SK-N-SH (cell line): ENCODE results near the gene ADAMTS19. TPM values are rescaled to one million over a fixed set of nuclear protein-coding genes. Genes with fewer than 3 reads are reported as not detected.

Source experiments
- CTCF ChIA-PET: fragments of 300-600, 350-600 bp; formaldehyde crosslinking; extraction: SDS; loops from one replicate; lab custom pipeline; 2021; lab: Yijun Ruan, JAX
- POLR2A ChIA-PET: fragments of 350-600 bp; sonication (Branson Sonifier 250); formaldehyde crosslinking; extraction: SDS; loops from one replicate; lab custom pipeline; 2020; ENCODE audit warnings: antibody characterized with exemption, inconsistent platforms; lab: Yijun Ruan, JAX
- DNase-seq: peaks from one replicate; pipeline ENCODE4 v3.0.0; 2012
- H2AFZ ChIP-seq: fragments of 200-600 bp; sonication (generic); 2 replicates; pipeline ENCODE4 v1.8.1; 2016; ENCODE audit warnings: antibody characterized with exemption, mild to moderate bottlenecking, low read depth
- H3F3A ChIP-seq: fragments of 200-600 bp; sonication (generic); replicated peaks from 2 replicates; pipeline ENCODE3; 2016; ENCODE audit warnings: antibody characterized with exemption, mild to moderate bottlenecking; ENCODE audit not compliant: insufficient read depth
- H3K27ac ChIP-seq, 2 experiments: fragments of 200-500 bp in 1 of 2; fragments of 200-600 bp in 1 of 2; sonication (Bioruptor generic) in 1 of 2; sonication (generic), shearing (Covaris generic) in 1 of 2; 2 replicates each; pipeline versions ENCODE4 v1.5.1 to v1.6.1; 2014 to 2016; ENCODE audit warnings: low read depth in 2 of 2, inconsistent platforms in 1 of 2, low read length in 1 of 2, mild to moderate bottlenecking in 1 of 2, mixed read lengths in 1 of 2
- H3K27me3 ChIP-seq: fragments of 200-600 bp; sonication (generic), shearing (Covaris generic); 2 replicates; pipeline ENCODE4 v1.6.1; 2016; ENCODE audit warnings: mixed run types; ENCODE audit not compliant: insufficient read depth
- H3K36me3 ChIP-seq, 2 experiments: fragments of 200-500 bp in 1 of 2; fragments of 200-600 bp in 1 of 2; sonication (Bioruptor generic) in 1 of 2; sonication (generic) in 1 of 2; replicated peaks in 1 of 2; 2 replicates each; pipeline versions ENCODE3 to v1.5.1; 2014 to 2016; ENCODE audit warnings: low read length in 1 of 2, mild to moderate bottlenecking in 1 of 2; ENCODE audit not compliant: insufficient read depth in 2 of 2, control insufficient read depth in 1 of 2
- H3K4me1 ChIP-seq, 2 experiments: fragments of 200-500 bp in 1 of 2; fragments of 200-600 bp in 1 of 2; sonication (Bioruptor generic) in 1 of 2; sonication (generic), shearing (Covaris generic) in 1 of 2; 2 replicates each; pipeline versions ENCODE4 v1.5.1 to v1.6.1; 2014 to 2016; ENCODE audit warnings: low read depth in 1 of 2, low read length in 1 of 2, mixed run types in 1 of 2; ENCODE audit not compliant: insufficient read depth in 2 of 2, control insufficient read depth in 1 of 2
- H3K4me2 ChIP-seq: fragments of 200-600 bp; sonication (generic), shearing (Covaris generic); 2 replicates; pipeline ENCODE4 v1.6.1; 2017; ENCODE audit warnings: mixed run types
- H3K4me3 ChIP-seq, 2 experiments: fragments of 200-500 bp in 1 of 2; fragments of 200-600 bp in 1 of 2; sonication (Bioruptor generic) in 1 of 2; sonication (generic), shearing (Covaris generic) in 1 of 2; 2 replicates each; pipeline versions ENCODE4 v1.5.1 to v1.8.1; 2014 to 2016; ENCODE audit warnings: low read depth in 2 of 2, inconsistent platforms in 1 of 2, low read length in 1 of 2, mild to moderate bottlenecking in 1 of 2, mixed read lengths in 1 of 2, moderate library complexity in 1 of 2
- H3K79me2 ChIP-seq: fragments of 200-600 bp; sonication (generic); 2 replicates; pipeline ENCODE4 v1.8.1; 2017; ENCODE audit warnings: mild to moderate bottlenecking; ENCODE audit not compliant: insufficient read depth
- H3K9ac ChIP-seq: fragments of 200-600 bp; sonication (generic); 2 replicates; pipeline ENCODE4 v1.6.1; 2017; ENCODE audit warnings: mixed run types
- H3K9me2 ChIP-seq: fragments of 200-600 bp; sonication (generic); 2 replicates; pipeline ENCODE4 v1.6.1; 2017; ENCODE audit warnings: mixed run types
- H3K9me3 ChIP-seq: fragments of 200-600 bp; sonication (generic); 2 replicates; pipeline ENCODE4 v1.6.1; 2017; ENCODE audit warnings: mixed run types, mild to moderate bottlenecking, moderate library complexity
- H4K20me1 ChIP-seq: fragments of 200-600 bp; sonication (generic); 2 replicates; pipeline ENCODE4 v1.6.1; 2017; ENCODE audit warnings: mild to moderate bottlenecking, mixed run types; ENCODE audit not compliant: insufficient read depth
- CHD2 ChIP-seq: fragments of 150-350 bp; IDR thresholded peaks from 2 replicates; pipeline ENCODE4 v1.6.1; 2018; ENCODE audit warnings: low read length; ENCODE audit not compliant: partially characterized antibody
- EP300 ChIP-seq, 2 experiments: IDR thresholded peaks; 2 replicates each; pipeline versions ENCODE4 v1.4.0 to v1.6.1; 2012; ENCODE audit warnings: borderline replicate concordance in 1 of 2, low read depth in 1 of 2, low read length in 1 of 2
- FOXJ3 ChIP-seq: sonication (generic); formaldehyde crosslinking; IDR thresholded peaks from 2 replicates; pipeline ENCODE4 v1.5.1; 2020; ENCODE audit warnings: mild to moderate bottlenecking, missing genetic modification reagents
- FOXM1 ChIP-seq: IDR thresholded peaks from 2 replicates; pipeline ENCODE4 v1.4.0; 2012; ENCODE audit warnings: low read depth, mild to moderate bottlenecking
- GABPA ChIP-seq: IDR thresholded peaks from 2 replicates; pipeline ENCODE4 v1.4.0; 2012; ENCODE audit warnings: low read depth, mild to moderate bottlenecking
- IRF3 ChIP-seq: fragments of 150-350 bp; IDR thresholded peaks from 2 replicates; pipeline ENCODE4 v1.6.1; 2016; ENCODE audit warnings: mild to moderate bottlenecking, low read depth, low read length
- JUND ChIP-seq: IDR thresholded peaks from 2 replicates; pipeline ENCODE4 v1.4.0; 2012
- MXI1 ChIP-seq: IDR thresholded peaks from 2 replicates; pipeline ENCODE4 v1.6.1; 2012; ENCODE audit warnings: mild to moderate bottlenecking, low read depth, low read length, improper control_type of control experiment
- NFIC ChIP-seq: IDR thresholded peaks from 2 replicates; pipeline ENCODE4 v1.4.0; 2012; ENCODE audit warnings: borderline replicate concordance
- RFX5 ChIP-seq: IDR thresholded peaks from 2 replicates; pipeline ENCODE4 v1.6.1; 2012; ENCODE audit warnings: mild to moderate bottlenecking, improper control_type of control experiment, low read length
- RXRA ChIP-seq: IDR thresholded peaks from 2 replicates; pipeline ENCODE4 v1.4.0; 2012; ENCODE audit warnings: low read depth, mild to moderate bottlenecking, borderline replicate concordance
- SIN3A ChIP-seq: IDR thresholded peaks from 2 replicates; pipeline ENCODE4 v1.6.1; 2012; ENCODE audit warnings: low read depth, mild to moderate bottlenecking, low read length, moderate library complexity, borderline replicate concordance
- TAF1 ChIP-seq: IDR thresholded peaks from 2 replicates; pipeline ENCODE4 v1.6.1; 2012; ENCODE audit warnings: low read depth, mild to moderate bottlenecking, low read length, moderate library complexity, borderline replicate concordance
- TCF12 ChIP-seq: IDR thresholded peaks from 2 replicates; pipeline ENCODE4 v1.4.0; 2012
- TEAD4 ChIP-seq: IDR thresholded peaks from 2 replicates; pipeline ENCODE4 v1.4.0; 2012; ENCODE audit warnings: mild to moderate bottlenecking, borderline replicate concordance; ENCODE audit not compliant: insufficient read depth
- USF1 ChIP-seq: IDR thresholded peaks from 2 replicates; pipeline ENCODE4 v1.4.0; 2012; ENCODE audit warnings: low read depth, borderline replicate concordance
- USF2 ChIP-seq: fragments of 150-350 bp; IDR thresholded peaks from 2 replicates; pipeline ENCODE4 v1.6.1; 2017; ENCODE audit warnings: antibody characterized with exemption, low read length, low read depth, borderline replicate concordance
- ZBTB33 ChIP-seq: IDR thresholded peaks from 2 replicates; pipeline ENCODE4 v1.4.0; 2012; ENCODE audit warnings: low read depth, borderline replicate concordance
- WGBS: methylation state at CpG from one replicate; pipeline ENCODE4 v1.1.6; 2017; ENCODE audit warnings: low lambda C conversion rate; 5-methylcytosine and 5-hydroxymethylcytosine counted together
- polyA plus RNA-seq, 3 experiments: library from polyadenylated mRNA; depleted of rRNA; stranded (reverse); fragments of >200 nt; gene quantifications; 2 replicates each; pipeline ENCODE4 v1.2.3, GENCODE V29; 2012
- TF ChIP-seq, protein P1 (sequence below): IDR thresholded peaks from 2 replicates; pipeline ENCODE4; 2012
- TF ChIP-seq, protein P2 (sequence below): IDR thresholded peaks from 2 replicates; pipeline ENCODE4 v1.4.0; 2012; ENCODE audit warnings: low read depth

ADAMTS19 gene
- polyA plus RNA-seq, 1 of the 3 experiments (the other 2 are of a cell fraction), result 0.10 TPM

GRCh38 chr5:129499208-129499852 lies 39.2 kb downstream of the ADAMTS19 start:
- no peaks in the 10 kb centered on the region for H3K9me2 ChIP-seq
- TF ChIP-seq JUND, result no peak
- no peak for TF ChIP-seq TCF12
- TF ChIP-seq USF2, result no peak
- TF ChIP-seq, protein P1, sequence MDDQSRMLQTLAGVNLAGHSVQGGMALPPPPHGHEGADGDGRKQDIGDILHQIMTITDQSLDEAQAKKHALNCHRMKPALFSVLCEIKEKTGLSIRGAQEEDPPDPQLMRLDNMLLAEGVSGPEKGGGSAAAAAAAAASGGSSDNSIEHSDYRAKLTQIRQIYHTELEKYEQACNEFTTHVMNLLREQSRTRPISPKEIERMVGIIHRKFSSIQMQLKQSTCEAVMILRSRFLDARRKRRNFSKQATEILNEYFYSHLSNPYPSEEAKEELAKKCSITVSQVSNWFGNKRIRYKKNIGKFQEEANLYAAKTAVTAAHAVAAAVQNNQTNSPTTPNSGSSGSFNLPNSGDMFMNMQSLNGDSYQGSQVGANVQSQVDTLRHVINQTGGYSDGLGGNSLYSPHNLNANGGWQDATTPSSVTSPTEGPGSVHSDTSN, result no peak
- no peak for TF ChIP-seq FOXM1
- no peak for TF ChIP-seq ZBTB33
- TF ChIP-seq FOXJ3 (CRISPR knock-in tag), result no peak
- no peak for TF ChIP-seq TAF1
- no peak for TF ChIP-seq EP300 (IDR thresholded peaks at IDR 0.05; ENCODE audit: borderline replicate concordance in 1 of 2, low read depth in 1 of 2, low read length in 1 of 2)
- TF ChIP-seq, all 33 proteins: peak for 0
- H3K79me2 ChIP-seq, result no peaks in the 10 kb centered on the region
- H3K9me3 ChIP-seq, result no peaks in the 10 kb centered on the region
- H3K4me2 ChIP-seq, result no peak overlapping the region
- H3K4me1 ChIP-seq, result no peaks in the 10 kb centered on the region
- H2AFZ ChIP-seq, result no peak overlapping the region
- DNase-seq, result no peak
- no peaks in the 10 kb centered on the region for H3F3A ChIP-seq
- H4K20me1 ChIP-seq, result no peaks in the 10 kb centered on the region
- no peaks in the 10 kb centered on the region for H3K36me3 ChIP-seq
- H3K9ac ChIP-seq, result no peak overlapping the region
- ChIA-PET POLR2A (no interaction called here), CTCF (no interaction called here)
- H3K27ac ChIP-seq, result no peak overlapping the region
- no peaks in the 10 kb centered on the region for H3K27me3 ChIP-seq
- no peak overlapping the region for H3K4me3 ChIP-seq

GRCh38 chr5:129500101-129500500 lies 40.0 kb downstream of the ADAMTS19 start:
- H3K4me3 ChIP-seq, result no peak overlapping the region
- no peak overlapping the region for H2AFZ ChIP-seq
- ChIA-PET CTCF (no interaction called here), POLR2A (no interaction called here)
- H3K36me3 ChIP-seq, result no peaks in the 10 kb centered on the region
- H3K27me3 ChIP-seq, result no peaks in the 10 kb centered on the region
- no peaks in the 10 kb centered on the region for H3K79me2 ChIP-seq
- no peaks in the 10 kb centered on the region for H3K9me2 ChIP-seq
- no peaks in the 10 kb centered on the region for H3K9me3 ChIP-seq
- H3K4me2 ChIP-seq, result no peak overlapping the region
- no peak for DNase-seq
- H3K4me1 ChIP-seq, result no peaks in the 10 kb centered on the region
- WGBS, result 3% methylated on average over 3 of the region's 3 CpGs
- H3F3A ChIP-seq, result no peaks in the 10 kb centered on the region
- no peaks in the 10 kb centered on the region for H4K20me1 ChIP-seq
- H3K27ac ChIP-seq, result no peak overlapping the region
- H3K9ac ChIP-seq, result no peak overlapping the region
- no peak for TF ChIP-seq MXI1
- TF ChIP-seq RXRA, result no peak
- no peak for TF ChIP-seq FOXM1
- TF ChIP-seq GABPA, result no peak
- no peak for TF ChIP-seq TEAD4
- TF ChIP-seq, protein P2, sequence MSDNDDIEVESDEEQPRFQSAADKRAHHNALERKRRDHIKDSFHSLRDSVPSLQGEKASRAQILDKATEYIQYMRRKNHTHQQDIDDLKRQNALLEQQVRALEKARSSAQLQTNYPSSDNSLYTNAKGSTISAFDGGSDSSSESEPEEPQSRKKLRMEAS, result no peak
- TF ChIP-seq RFX5, result no peak
- TF ChIP-seq USF1, result no peak
- no peak for TF ChIP-seq NFIC
- no peak for TF ChIP-seq SIN3A
- TF ChIP-seq IRF3, result no peak
- TF ChIP-seq ZBTB33, result no peak
- no peak for TF ChIP-seq CHD2
